Sigmoid colon (tissue), 7 donors: ENCODE results near the gene PHLDB1. TPM values are rescaled to one million over a fixed set of nuclear protein-coding genes. Genes with fewer than 3 reads are reported as not detected.
A peak's percentile ranks its signal among the peaks of the same experiment; 100 is the strongest.
"Not testable (repeated sequence)": the region's sequence is repeated elsewhere in the genome, so short reads cannot be mapped to it uniquely, and the experiment has no call there.

Experiments
- DNase-seq: peaks from one replicate; pipeline ENCODE4 v3.0.0-alpha.2; 2019
- H3K27ac ChIP-seq, 4 donors: fragments of 200-600 bp; sonication (generic); one replicate each; pipeline ENCODE4 v1.5.1; 2016 to 2019; ENCODE audit warnings: mild to moderate bottlenecking in 1 of 4
- H3K27me3 ChIP-seq, 3 donors: fragments of 200-600 bp; sonication (generic); one replicate each; pipeline ENCODE4 v1.5.1; 2019; ENCODE audit warnings: mild to moderate bottlenecking in 1 of 3
- H3K36me3 ChIP-seq, 4 donors: fragments of 200-600 bp; sonication (generic); one replicate each; pipeline ENCODE4 v1.5.1; 2016 to 2019
- H3K4me1 ChIP-seq, 4 donors: fragments of 200-600 bp; sonication (generic); one replicate each; pipeline ENCODE4 v1.5.1; 2017 to 2019
- H3K4me3 ChIP-seq, 4 donors: fragments of 200-600 bp; sonication (generic); one replicate each; pipeline ENCODE4 v1.5.1; 2017 to 2019; ENCODE audit warnings: mild to moderate bottlenecking in 2 of 4, moderate library complexity in 1 of 4
- H3K9me3 ChIP-seq, 4 donors: fragments of 200-600 bp in 3 of 4; sonication (generic) in 3 of 4; one replicate each; pipeline versions ENCODE4 v1.5.1 to v1.6.1; 2013 to 2019
- EP300 ChIP-seq, 4 donors: sonication (generic); formaldehyde crosslinking; IDR thresholded peaks; one replicate each; pipeline ENCODE4 v1.6.1; 2017; ENCODE audit warnings: antibody characterized with exemption in 4 of 4
- POLR2A ChIP-seq, 2 donors: fragments of 450-650 bp; IDR thresholded peaks; one replicate each; pipeline ENCODE4 v1.6.1; 2016; ENCODE audit warnings: antibody characterized with exemption in 2 of 2, mild to moderate bottlenecking in 2 of 2, moderate library complexity in 2 of 2
- POLR2AphosphoS5 ChIP-seq, 4 donors: sonication (generic); formaldehyde crosslinking; IDR thresholded peaks; one replicate each; pipeline ENCODE4 v1.6.1; 2017; ENCODE audit warnings: antibody characterized with exemption in 4 of 4
- WGBS, 2 donors: extraction: QIAGEN DNeasy Blood & Tissue Kit; methylation state at CpG; one replicate each; pipeline ENCODE4 v1.1.7; 2013; 5-methylcytosine and 5-hydroxymethylcytosine counted together
- intact Hi-C: fragments of 100-400 bp; cut with DNase I; formaldehyde crosslinking; loops from one replicate; pipeline ENCODE4 v1.15.1; 2023
- polyA plus RNA-seq, 3 donors: library from polyadenylated mRNA; stranded (reverse); fragments of 200-250 nt; gene quantifications; one replicate each; pipeline ENCODE4 v1.2.3, GENCODE V29; 2013
- total RNA-seq, 4 donors: library from RNA; depleted of rRNA; stranded (reverse); fragments of >200 nt; gene quantifications; one replicate each; pipeline ENCODE4 v1.1.0, GENCODE V29; 2016
- TF ChIP-seq, protein P1 (sequence below), 4 experiments: fragments of 450-650 bp in 3 of 4; fragments of 200-600 bp in 1 of 4; IDR thresholded peaks; one replicate each; pipeline ENCODE4 v1.5.1; 2016 to 2019; ENCODE audit warnings: antibody characterized with exemption in 4 of 4, mild to moderate bottlenecking in 3 of 4, moderate library complexity in 2 of 4
- donor health status: healthy with polysubstance abuse.
- donor health status: Bipolar disorder and iron deficiency.
- donor health status: healthy.

The PHLDB1 gene
- total and polyA plus RNA-seq, 7 donors: 33.6 to 126 (median 51.8) TPM

DNA sequence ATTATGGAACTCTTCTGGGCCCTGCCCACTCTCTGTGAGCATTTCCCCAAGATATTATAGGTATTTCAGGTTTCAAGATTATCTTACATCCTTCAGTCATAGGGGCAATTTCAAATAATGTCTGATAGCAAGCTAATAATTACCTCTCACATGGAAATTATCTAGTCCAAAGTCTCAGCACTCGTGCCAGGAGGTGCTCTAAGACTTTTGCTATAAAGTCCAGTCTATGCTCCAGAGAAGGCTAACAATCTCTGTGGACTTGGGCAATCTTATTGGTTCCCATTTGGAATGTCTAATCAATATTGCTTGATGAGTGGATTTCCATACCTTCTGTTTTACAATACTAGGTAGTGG lies 66.6 kb downstream of the PHLDB1 start:
- intact Hi-C loops: no loop called here
- TF ChIP-seq, protein P1, sequence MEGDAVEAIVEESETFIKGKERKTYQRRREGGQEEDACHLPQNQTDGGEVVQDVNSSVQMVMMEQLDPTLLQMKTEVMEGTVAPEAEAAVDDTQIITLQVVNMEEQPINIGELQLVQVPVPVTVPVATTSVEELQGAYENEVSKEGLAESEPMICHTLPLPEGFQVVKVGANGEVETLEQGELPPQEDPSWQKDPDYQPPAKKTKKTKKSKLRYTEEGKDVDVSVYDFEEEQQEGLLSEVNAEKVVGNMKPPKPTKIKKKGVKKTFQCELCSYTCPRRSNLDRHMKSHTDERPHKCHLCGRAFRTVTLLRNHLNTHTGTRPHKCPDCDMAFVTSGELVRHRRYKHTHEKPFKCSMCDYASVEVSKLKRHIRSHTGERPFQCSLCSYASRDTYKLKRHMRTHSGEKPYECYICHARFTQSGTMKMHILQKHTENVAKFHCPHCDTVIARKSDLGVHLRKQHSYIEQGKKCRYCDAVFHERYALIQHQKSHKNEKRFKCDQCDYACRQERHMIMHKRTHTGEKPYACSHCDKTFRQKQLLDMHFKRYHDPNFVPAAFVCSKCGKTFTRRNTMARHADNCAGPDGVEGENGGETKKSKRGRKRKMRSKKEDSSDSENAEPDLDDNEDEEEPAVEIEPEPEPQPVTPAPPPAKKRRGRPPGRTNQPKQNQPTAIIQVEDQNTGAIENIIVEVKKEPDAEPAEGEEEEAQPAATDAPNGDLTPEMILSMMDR (IDR thresholded peaks at IDR 0.05): no peak
- no peak for TF ChIP-seq POLR2A (IDR thresholded peaks at IDR 0.05)
- TF ChIP-seq POLR2AphosphoS5 (IDR thresholded peaks at IDR 0.05): no peak
- TF ChIP-seq EP300 (IDR thresholded peaks at IDR 0.05): no peak
- Histone ChIP-seq H3K27ac (no peak overlapping the region), H3K9me3 (peaks cover 0 to 5% (median under 1%) of the 10 kb centered on the region in 4 donors), H3K27me3 (no peaks in the 10 kb centered on the region), H3K4me3 (no peak overlapping the region), H3K36me3 (no peaks in the 10 kb centered on the region), H3K4me1 (no peaks in the 10 kb centered on the region)
- DNase-seq: no peak
- WGBS, 2 donors: 55 to 87% methylated on average over 1 of the region's 1 CpG

DNA sequence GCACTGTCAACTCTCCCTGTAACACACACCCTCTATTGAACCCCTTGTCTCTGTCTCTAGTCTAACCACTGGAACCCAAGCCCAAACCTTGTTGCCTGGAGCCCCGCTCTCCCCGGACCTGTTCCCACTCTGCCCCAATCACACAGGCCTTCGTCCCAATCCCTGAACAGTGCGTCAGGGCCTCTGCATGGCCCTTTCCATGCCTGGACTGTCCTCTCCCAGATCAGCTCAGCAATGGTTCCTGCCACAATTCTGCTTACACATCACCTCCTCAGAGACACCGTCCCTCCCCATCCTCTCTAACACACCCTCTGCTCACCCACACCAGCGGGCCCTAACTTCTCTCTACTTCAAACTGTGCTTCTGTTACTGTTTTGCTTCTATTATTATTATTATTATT lies 70.6 kb downstream of the PHLDB1 start:
- Histone ChIP-seq H3K27me3 (no peaks in the 10 kb centered on the region), H3K27ac (no peak overlapping the region)
- WGBS, 2 donors: 96 to 98% methylated on average over 6 of the region's 6 CpGs

DNA sequence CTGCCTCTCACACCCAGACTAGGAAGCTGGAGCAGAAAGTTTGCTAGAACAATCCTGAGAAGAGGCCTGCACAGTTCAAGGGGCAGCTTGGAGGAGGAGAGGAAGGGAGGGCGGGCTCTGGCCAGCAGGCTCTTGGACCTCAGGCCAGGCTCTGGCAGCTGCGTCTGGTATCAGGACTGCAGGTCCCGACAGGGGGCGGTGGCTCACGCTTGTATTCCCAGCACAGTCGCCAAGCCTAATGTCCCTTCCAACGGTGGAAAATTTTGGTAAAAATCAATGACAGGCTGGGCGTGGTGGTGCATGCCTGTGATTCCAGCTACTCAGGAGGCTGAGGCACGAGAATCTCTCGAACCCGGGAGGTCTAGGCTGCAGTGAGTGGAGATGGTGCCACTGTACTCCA lies 71.5 kb downstream of the PHLDB1 start:
- H3K4me3 ChIP-seq, H3K4me1 ChIP-seq, intact Hi-C loops, H3K36me3 ChIP-seq, H3K9me3 ChIP-seq, H3K27me3 ChIP-seq, H3K27ac ChIP-seq: not testable (repeated sequence)
- peak; percentile 79 for DNase-seq
- 14 to 64% methylated on average over 11 of the region's 11 CpGs for WGBS, 2 donors

More for the DNA sequence above, 70.6 kb downstream of the PHLDB1 start:
- no peak for DNase-seq
- no peak for TF ChIP-seq POLR2A (IDR thresholded peaks at IDR 0.05)
- no peak for TF ChIP-seq POLR2AphosphoS5 (IDR thresholded peaks at IDR 0.05)
- Histone ChIP-seq H3K4me1 (no peaks in the 10 kb centered on the region), H3K36me3 (no peaks in the 10 kb centered on the region), H3K4me3 (no peak overlapping the region), H3K9me3 (no peaks in the 10 kb centered on the region)
- intact Hi-C loops: no loop called here

DNA sequence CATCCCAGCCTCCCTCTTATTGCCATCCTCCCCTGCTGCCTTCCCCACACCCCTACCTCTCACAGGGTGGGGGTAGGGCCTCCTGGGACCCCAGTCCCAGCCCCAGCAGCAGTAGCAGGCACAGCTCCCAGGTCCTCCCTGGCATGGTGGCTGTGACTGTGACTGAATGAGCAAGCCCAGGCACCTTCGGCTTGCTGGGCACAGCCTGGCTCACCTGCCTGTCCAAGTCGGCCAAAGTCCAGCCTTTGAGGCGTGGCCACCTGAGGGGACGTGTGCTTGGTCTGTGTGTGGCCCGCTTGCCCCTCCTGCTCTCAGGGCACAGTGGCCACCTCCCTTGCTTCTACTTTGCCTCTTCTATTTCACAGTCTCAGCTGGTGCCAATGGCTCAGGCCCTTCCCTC lies 72.1 kb downstream of the PHLDB1 start, which contains the start of gene TREH:
Gene TREH (minus strand): TSS at position 168 of the 400 bp plus-strand sequence. CDS start 23 bp downstream, at position 145.
- Histone ChIP-seq H3K9me3 (no peaks in the 10 kb centered on the region), H3K27me3 (no peaks in the 10 kb centered on the region), H3K36me3 (no peaks in the 10 kb centered on the region), H3K4me3 (no peak within 1 kb of the TSS), H3K4me1 (no peaks in the 10 kb centered on the region), H3K27ac (no peak within 1 kb of the TSS)
- TF ChIP-seq, protein P1 (IDR thresholded peaks at IDR 0.05): no peak
- no peak for TF ChIP-seq POLR2A (IDR thresholded peaks at IDR 0.05)
- no peak for TF ChIP-seq POLR2AphosphoS5 (IDR thresholded peaks at IDR 0.05)
- TF ChIP-seq EP300 (IDR thresholded peaks at IDR 0.05): no peak
- WGBS, 2 donors: 12 to 77% methylated on average over 5 of the region's 5 CpGs
- no peak for DNase-seq
- intact Hi-C loops: no loop called here

DNA sequence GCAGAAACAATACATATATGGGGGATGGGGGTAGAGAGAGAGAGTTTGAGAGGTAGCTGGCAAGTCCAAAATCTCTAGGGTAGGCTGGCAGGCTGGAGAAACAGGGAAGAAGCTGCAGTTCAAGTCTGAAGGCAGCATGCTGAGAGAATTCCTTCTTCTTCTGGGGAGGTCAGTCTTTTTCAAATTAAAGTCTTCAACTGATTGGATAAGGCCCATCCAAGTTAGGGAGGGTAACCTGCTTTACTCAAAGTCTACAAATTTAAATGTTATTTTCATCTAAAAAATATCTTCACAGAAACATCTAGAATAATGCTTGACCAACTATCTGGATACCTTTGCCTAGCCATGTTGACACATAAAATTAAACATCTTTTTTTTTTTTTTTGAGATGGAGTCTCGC lies 75.0 kb downstream of the PHLDB1 start:
- H3K36me3 ChIP-seq: no peaks in the 10 kb centered on the region
- H3K4me3 ChIP-seq: no peak overlapping the region
- WGBS, 2 donors: 100% methylated on average over 1 of the region's 1 CpG
- no peaks in the 10 kb centered on the region for H3K9me3 ChIP-seq
- H3K4me1 ChIP-seq: no peaks in the 10 kb centered on the region
- no peak for DNase-seq
- no peak overlapping the region for H3K27ac ChIP-seq
- H3K27me3 ChIP-seq: no peaks in the 10 kb centered on the region
- intact Hi-C loops: no loop called here
- TF ChIP-seq, protein P1 (IDR thresholded peaks at IDR 0.05): no peak
- TF ChIP-seq EP300 (IDR thresholded peaks at IDR 0.05) (no peak), POLR2AphosphoS5 (IDR thresholded peaks at IDR 0.05) (no peak), POLR2A (IDR thresholded peaks at IDR 0.05) (no peak)

DNA sequence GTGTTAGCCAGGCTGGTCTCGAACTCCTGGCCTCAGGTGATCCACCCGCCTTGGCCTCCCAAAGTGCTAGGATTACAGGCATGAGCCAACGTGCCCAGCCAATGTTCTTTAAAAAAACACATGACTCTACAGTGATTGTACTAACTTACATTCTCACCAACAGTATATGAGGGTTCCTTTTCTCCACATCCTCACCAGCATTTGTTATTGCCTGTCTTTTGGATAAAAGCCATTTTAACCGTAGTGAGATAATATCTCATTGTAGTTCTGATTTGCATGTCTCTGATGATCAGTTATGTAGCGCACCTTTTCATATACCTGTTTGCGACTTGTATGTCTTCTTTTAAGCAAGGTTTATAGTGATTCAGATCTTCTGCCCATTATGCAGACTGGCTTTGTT lies 75.5 kb downstream of the PHLDB1 start:
- intact Hi-C loops, DNase-seq: not testable (repeated sequence)
- 76 to 81% methylated on average over 6 of the region's 6 CpGs for WGBS, 2 donors

More for the DNA sequence above, 75.5 kb downstream of the PHLDB1 start:
- H3K4me1 ChIP-seq, H3K4me3 ChIP-seq, H3K9me3 ChIP-seq, H3K27ac ChIP-seq, H3K36me3 ChIP-seq, H3K27me3 ChIP-seq: not testable (repeated sequence)
